ENCODE results near the gene ANKS4B. TPM values are rescaled to one million over a fixed set of nuclear protein-coding genes. Genes with fewer than 3 reads are reported as not detected.
A peak's percentile ranks its signal among the peaks of the same experiment; 100 is the strongest.

The ANKS4B gene
- total RNA-seq, 1 experiment from 2014 or later: 0.09 TPM

DNA sequence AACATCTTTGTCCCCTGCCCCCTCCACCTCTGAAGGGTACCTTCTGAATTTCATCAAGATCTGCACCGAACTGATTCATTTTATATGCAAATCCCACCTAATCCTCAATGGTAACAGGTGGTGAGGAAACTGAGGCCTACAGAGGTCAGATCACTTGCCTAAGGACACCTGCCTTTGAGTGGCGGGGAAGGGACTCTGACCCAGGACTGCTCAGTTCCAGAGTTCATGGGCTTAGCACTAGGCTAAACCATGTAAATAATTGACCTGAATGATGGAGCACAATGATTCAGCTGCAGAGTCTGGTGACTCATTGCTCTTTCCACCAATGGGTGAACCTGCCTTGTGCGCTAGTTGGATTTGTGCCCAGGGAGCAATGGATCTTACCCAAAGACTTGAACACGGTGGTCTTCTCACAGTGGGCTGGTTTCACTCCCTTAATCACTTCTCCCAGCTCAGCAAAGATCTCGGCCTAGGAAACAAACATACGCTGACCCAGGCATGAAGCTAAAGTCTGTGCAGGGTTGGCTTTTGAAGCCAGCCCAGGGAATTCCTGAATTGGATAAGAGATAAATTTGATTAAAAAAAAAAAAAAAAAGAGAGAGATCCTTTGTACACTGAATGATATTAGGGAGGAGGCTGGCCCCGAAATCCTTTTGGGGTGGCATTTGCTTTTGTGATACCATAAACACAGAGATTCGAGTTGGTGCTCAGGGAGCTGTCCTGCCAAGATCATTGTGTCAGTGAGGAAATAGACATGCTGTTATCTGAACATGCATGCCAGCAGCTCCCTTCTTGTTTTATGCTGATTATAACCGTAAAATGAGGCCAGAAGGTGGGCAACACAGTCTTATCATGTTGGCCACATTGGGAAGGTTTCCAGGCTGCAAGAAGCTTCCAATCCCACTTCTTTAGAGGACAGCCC lies 27.6 kb downstream of the ANKS4B start:
- H3K9me3 Mint-ChIP-seq: no peaks in the 10 kb centered on the region
- Histone ChIP-seq H4K20me1 (ENCODE audit: control insufficient read depth, insufficient read depth, insufficient read length) (no peaks in the 10 kb centered on the region), H3K18ac (ENCODE audit: insufficient read length, low read depth, low read length) (no peak overlapping the region), H3K27ac (ENCODE audit: insufficient read length, low read depth, low read length) (no peak overlapping the region), H3K4me2 (ENCODE audit: insufficient read depth, insufficient read length, low read length) (no peak overlapping the region), H3K56ac (ENCODE audit: insufficient read length, low read depth, low read length) (no peak overlapping the region), H3K9me3 (ENCODE audit: control insufficient read depth, low read depth, low read length) (no peaks in the 10 kb centered on the region), H2BK120ac (ENCODE audit: low read depth, low read length, poor library complexity, severe bottlenecking) (no peak overlapping the region), H3K9ac (ENCODE audit: extremely low read depth, insufficient read length, low read length) (no peak overlapping the region), H3K23ac (ENCODE audit: insufficient read length, low read depth, low read length) (no peak overlapping the region), H3K4ac (ENCODE audit: low read depth, low read length) (no peak overlapping the region), H3K79me1 (ENCODE audit: insufficient read depth, low read depth, low read length, poor library complexity, severe bottlenecking) (no peaks in the 10 kb centered on the region), H2BK15ac (ENCODE audit: low read depth, low read length) (no peak overlapping the region), H3K27me3 (ENCODE audit: insufficient read depth, low read length) (no peaks in the 10 kb centered on the region), H2BK20ac (ENCODE audit: low read depth, low read length, poor library complexity, severe bottlenecking) (no peak overlapping the region), H3K23me2 (ENCODE audit: insufficient read length, low read depth, low read length, poor library complexity, severe bottlenecking) (no peaks in the 10 kb centered on the region), H2AK5ac (ENCODE audit: insufficient read length, low read length) (no peak overlapping the region), H2BK5ac (ENCODE audit: insufficient read length, low read length) (no peak overlapping the region), H2AFZ (ENCODE audit: low read length) (no peak overlapping the region), H3K14ac (ENCODE audit: insufficient read depth, low read length) (no peak overlapping the region), H3K79me2 (ENCODE audit: insufficient read depth, low read length) (no peaks in the 10 kb centered on the region), H2BK12ac (ENCODE audit: insufficient read length, low read depth, low read length) (no peak overlapping the region), H3T11ph (ENCODE audit: low read length) (no peak overlapping the region), H3K4me1 (ENCODE audit: insufficient read depth, low read length) (no peaks in the 10 kb centered on the region), H4K5ac (ENCODE audit: insufficient read length, low read depth, low read length) (no peak overlapping the region), H4K91ac (ENCODE audit: insufficient read length, low read depth, low read length) (no peak overlapping the region), H4K8ac (replicated peaks; ENCODE audit: insufficient read length, low read depth, low read length) (no peak overlapping the region)
- peak overlapping the region in 1 of 3 experiments; percentile 74; a peak in 1 of 7 replicates for H3K27ac Mint-ChIP-seq
- peaks cover 0 to 2% of the 10 kb centered on the region in 2 experiments; a peak in 2 of 4 replicates for H3K4me1 Mint-ChIP-seq
- WGBS (ENCODE audit: extremely low coverage, insufficient read length, low lambda C conversion rate): no CpG with 5 or more reads among the region's 9 CpGs
- no peaks in the 10 kb centered on the region; the same call in 1 of the 2 replicates for H3K27me3 Mint-ChIP-seq (ENCODE audit: low read depth)
- DNase-seq: no peak
- H3K36me3 Mint-ChIP-seq (ENCODE audit: insufficient read depth in 1 of 3, low read depth in 3 of 3): peaks cover 0 to 7% (median 3%) of the 10 kb centered on the region in 3 experiments; a peak in 4 of 7 replicates
- TF ChIP-seq, protein P1, sequence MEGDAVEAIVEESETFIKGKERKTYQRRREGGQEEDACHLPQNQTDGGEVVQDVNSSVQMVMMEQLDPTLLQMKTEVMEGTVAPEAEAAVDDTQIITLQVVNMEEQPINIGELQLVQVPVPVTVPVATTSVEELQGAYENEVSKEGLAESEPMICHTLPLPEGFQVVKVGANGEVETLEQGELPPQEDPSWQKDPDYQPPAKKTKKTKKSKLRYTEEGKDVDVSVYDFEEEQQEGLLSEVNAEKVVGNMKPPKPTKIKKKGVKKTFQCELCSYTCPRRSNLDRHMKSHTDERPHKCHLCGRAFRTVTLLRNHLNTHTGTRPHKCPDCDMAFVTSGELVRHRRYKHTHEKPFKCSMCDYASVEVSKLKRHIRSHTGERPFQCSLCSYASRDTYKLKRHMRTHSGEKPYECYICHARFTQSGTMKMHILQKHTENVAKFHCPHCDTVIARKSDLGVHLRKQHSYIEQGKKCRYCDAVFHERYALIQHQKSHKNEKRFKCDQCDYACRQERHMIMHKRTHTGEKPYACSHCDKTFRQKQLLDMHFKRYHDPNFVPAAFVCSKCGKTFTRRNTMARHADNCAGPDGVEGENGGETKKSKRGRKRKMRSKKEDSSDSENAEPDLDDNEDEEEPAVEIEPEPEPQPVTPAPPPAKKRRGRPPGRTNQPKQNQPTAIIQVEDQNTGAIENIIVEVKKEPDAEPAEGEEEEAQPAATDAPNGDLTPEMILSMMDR (conservative IDR thresholded peaks at IDR 0.05): no peak
- no peak overlapping the region for H3K4me3 Mint-ChIP-seq
